Measurements from ENCODE around the gene ANXA7.

The ANXA7 gene

DNA sequence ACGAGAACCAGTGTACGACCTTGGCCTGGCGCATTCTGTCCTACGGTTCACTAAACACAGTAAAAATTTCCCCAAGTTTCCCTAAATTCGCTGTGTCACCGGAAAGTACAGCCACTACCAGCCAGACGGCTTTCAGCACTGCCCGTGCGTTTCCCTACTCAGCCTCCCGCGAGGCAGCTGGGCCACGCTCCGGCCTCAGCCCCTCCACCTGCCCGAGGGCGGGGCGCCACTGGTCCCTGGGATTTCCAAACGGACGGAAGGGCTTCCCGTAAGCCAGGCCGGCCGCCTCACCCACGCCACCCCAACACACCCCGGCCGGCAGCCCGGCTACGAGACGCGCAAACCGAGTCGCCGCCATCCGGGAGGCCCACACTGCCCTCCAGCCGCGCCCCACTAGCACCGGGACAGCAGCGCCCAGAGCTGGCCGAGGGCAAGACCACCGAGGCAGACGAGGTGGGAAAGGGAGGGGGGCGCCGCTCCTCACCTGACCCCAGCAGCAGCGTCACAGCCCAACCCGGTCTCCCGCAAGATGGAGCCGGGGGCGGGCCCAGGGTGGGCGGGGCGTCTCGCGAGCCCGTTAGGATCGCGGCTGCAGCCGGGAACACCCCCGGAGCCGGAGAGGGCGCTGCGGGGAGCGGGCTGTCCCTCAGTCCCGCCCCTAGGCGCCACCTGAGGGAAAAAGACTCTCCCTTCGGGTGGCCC is at the start of gene ANXA7:
Gene ANXA7, minus strand, starts transcription at position 531 of the 702 bp plus-strand sequence. CDS start 13,202 bp downstream, outside the sequence.
- DNase-seq = peak; percentile 60

DNA sequence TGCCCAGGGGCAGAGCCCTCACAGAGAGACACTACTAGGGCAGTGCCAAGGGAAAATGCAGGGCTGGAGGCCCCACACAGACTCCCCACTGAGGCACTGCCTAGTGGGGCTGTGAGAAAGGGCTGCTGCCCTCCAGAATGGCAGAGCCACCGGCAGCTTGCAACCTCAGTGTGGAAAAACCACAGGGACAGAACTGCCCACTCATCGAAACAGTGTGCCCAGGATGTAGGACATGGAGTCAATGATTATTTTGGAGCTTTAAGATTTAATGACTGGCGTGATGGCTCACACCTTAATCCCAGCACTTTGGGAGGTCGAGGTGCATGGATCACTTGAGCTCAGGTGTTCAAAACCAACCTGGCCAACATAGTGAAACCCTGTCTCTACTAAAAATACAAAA is 47.0 kb upstream of the ANXA7 start:
- no peak for DNase-seq

DNA sequence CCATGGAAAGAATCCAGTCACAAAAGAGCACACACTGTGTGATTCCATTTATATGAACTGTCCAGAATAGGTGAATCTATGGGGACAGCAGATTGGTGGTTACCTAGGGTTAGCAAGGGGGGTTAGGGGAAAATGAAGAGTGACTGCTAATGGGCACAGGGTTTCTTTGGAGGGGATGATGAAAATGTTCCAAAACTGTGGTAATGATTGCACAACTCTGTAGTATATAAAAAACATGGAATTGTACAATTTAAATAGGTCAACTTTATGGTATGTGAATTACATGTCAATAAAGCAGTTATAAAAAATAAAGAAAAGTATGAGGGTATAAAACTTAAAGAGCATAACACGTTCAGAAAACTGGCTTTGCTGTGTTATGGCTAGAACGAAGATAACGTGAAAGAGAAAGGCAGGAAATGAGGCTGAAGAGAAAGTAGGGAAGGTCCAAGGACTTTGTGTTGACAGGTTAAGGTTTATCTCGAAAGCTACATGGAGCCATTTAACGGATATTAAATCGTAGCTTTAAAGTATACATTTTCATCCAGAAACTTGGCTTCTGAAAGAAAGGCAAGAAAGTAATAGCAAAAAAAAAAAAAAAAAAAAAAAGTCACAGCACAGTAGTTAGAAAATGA is 45.9 kb upstream of the ANXA7 start:
- no peak for DNase-seq

DNA sequence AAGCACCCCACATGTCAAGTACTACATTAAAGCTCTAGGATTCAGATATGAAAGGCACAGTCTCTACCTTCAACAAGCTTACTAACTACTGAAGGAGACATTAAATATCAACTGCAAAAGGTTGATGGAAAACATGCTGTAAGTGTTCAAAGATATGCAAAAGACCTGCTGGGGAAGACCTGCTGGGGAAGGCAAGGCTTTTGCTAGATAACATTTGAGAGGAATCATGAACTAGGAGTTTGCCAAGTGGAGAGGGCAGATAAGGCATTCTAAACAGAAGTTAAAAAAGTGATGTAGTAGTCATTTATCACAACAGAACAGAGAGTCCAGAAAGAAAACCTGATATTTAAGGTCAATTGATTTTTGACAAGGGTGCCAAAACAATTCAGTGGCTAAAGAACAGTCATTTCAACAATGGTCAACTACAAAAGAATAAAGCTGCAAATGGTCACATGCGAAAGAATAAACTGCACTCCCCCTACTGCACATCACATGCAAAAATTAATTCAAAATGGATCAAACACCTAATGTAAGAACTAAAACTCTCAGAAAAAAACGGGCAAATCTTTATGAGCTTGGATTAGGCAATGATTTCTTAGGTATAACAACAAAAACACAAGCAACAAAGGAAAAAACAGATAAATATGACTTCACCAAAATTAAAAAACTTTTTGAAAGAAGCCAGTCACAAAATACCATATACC is 42.5 kb upstream of the ANXA7 start:
- no peak for DNase-seq

DNA sequence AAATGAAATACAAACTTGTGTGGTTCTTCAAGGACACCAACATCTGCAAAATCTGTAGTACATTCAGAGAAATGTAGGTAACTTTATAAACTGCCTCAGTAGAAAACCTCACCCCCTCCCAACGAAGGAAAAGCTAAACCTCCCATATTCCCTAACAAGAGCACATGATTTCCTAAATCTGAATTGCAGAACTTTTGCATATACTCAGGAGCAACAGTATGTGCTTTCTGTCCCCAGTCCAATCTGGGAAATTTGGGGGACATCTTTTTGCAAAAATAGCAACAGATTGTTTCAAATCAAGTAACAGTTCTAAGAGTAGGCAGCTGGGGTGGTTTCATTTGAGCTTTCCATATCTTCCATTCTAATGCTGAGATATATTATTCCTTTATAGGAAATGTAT is 35.3 kb upstream of the ANXA7 start:
- DNase-seq = no peak

DNA sequence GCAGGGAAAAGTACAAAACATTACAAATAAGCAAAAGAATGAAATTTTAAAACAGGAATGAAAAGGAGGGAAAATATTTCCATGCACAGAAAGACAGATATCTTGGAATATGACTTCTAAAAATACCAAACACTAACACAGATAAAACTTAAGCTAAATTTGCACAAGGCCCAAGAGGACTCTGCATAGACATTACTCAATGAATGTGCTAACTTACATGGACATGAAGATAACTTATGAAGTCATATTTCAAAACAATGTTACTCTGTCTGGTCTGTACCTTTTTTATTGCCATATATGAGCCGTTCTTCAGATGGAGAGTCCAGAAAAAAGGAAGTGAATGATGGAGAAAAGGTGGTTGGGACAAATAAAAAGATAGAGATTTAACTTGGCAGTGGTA is 34.5 kb upstream of the ANXA7 start:
- DNase-seq = no peak

DNA sequence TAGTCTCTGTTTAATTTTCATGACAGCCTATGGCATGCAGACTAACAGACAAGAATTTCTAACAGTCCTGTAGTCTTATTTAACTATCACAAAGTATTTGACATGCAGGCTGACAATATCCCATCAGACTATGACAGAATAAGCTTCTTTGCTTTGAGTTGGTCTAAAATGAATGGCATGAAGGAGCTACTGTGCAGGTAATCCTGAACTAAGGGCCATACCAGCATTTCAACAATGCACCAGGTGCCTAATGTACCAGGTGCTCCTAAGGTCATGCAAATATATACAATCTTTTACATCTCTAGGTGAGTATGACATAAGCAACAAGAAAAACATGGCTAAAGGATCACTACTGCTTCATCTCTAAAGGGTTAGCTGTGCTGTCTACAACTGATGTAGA is 33.1 kb upstream of the ANXA7 start:
- no peak for DNase-seq

DNA sequence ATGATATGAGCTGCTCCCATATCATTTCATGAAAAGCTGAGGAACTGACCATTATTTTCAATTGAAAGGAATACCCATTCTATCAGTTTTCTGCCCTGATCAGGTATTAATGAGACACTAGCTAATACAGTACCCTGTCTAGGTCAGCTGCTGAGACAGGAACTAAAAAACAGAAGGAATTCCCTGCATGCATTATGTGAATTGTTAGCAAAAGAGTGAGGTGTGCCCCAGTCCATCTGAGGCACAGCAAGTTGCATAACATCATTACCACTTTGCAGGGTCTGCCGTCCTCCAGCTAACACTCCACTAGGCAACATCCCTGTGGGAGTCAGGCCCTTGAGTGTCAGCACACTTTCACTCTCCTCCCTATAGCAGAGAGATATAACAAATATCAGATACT is 30.6 kb upstream of the ANXA7 start:
- DNase-seq = no peak

DNA sequence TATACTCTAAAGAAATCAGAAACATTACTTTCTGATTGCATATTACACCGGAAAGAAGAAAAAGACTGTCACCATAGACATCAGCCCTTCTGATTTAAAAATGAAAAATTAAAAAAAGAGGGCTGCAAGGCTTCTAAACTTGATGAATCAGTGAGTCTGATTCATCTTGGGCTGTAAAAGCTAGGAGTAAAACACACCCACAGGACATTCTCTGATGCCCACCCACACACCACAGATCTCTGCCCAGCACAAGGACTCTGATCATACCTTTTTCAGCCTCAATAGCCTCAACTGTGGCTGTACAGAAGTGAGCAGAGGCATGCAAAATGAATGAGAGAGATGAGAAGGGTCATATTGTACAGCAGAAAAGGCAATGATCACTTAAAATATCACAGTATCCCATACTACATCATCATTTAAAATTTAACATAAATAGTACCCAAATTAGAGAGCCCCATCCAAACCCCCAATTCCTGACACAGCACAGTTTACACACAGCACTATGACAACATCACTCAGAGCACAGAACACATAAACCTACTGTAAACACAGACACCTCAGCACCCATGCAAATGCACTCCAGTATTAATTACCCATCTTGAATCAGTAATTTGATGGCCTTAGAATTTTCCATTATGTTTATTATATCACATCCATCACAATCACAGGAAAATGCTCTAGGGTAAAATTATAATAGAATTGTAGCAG is 25.9 kb upstream of the ANXA7 start:
- no peak for DNase-seq

DNA sequence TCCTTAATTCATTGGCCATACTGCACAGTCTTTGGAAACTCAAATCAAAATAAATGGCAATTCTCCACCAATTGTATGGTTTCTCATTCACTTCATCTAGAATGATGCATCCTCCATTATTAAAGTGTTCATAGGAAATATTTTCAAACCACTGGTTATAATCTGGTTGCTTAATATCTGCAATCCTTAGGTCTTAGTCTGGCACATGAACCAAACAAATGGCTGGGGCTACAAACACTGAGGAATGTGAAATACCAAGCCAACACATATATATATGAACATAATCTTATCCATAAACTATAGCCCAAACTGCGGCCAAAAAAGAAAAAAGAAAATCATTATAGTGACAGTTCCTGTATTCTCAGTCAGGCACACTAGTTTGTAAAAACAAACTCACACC is 25.2 kb upstream of the ANXA7 start:
- DNase-seq = no peak

DNA sequence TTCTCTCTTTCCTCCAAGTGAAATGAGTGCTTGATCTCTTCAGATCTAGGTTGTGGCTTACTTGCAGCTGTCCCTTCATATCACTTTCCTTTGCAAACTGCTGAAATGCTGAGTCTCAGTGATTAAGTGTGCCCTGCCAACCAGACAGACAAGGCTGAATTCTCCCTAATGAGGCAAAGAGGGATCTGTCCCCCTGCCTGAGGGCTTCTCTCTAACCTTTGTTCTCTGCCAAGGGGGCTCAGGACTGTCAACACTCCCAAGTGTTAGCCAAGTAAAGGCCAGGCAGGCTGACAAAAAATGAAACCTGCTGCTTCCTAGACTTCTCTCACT is 19.6 kb upstream of the ANXA7 start, which contains the start of gene MSS51:
Gene MSS51, minus strand, starts transcription at position 24 of the 330 bp plus-strand sequence. CDS start 5,277 bp downstream, outside the sequence.
- DNase-seq = no peak

DNA sequence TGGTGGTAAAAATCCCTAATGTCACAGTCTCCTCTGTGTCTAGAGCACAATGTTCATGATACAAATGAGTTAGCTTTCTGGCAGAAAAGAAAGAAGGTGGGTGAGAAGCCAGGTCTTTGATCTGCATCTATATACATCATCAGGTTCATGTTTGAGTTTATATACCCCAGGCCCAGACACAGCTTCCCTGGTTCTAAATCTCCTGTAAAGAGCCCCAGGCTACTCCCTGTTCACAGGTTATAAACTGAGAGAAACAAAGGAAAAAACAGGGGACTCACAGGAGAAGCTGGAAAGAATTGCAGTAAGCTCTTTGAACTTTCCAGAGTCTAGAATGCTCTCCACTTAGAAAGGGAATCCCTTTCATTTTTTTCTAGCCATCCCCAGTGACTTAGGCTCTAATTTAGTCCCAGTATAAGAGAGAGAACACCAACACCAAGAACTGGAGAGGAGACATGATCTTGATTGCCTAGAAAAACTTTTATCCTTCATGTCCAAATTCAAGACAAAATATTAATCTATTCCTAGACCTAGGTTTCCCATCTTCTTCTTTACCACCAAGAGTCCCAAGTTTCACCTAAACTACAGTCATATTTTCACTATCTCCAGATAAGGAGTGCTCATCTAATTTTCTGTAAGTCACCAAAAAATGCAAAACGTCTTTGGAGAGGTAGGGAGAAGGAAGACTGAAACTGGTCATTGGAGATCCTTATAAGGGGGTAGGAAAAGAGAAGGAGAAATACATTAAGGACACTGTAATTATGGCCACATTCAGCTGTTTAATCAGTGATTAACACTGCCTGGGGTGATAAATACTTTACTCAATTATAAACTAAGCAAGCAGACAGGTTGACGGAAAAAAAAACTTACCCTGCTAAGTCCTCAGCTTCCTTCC is 19.0 kb upstream of the ANXA7 start:
- no peak for DNase-seq

DNA sequence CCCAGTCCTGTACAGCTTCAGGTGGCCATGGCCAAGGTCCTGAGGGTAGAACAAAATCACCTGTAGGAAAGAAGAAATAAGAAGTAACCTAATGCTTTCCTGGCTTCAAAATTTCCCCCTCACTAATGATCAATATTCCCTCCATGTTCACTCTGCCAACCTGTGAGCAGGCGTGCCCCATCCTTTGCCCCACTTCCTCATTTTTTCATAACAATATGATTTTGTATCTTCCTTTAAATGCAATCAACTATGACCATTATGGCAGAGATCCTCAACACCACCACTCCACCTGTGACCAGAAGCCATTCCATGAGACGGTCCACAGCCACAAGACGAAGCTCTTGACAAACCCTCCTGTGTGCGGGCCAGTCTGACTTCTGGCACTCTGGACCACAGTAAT is 12.5 kb upstream of the ANXA7 start:
- DNase-seq = no peak

DNA sequence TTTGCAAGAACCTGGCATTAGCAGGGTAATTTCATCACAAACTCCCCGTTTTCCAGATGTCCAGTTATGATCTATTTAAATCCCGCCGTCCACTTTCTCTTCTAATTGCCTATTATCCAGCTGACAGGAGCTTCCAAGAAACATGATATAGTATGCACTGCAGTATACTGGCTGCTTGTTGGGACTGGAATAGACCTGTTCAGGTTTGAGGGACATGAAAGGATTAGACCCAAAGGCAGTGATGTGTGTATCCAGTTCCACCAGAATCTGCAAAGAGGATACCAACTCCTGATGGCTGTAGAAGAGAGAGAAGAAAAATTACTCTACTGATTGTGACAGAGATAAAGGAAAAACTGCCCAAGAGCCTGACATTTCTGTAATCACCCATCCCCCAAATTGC is 10.6 kb upstream of the ANXA7 start:
- no peak for DNase-seq

DNA sequence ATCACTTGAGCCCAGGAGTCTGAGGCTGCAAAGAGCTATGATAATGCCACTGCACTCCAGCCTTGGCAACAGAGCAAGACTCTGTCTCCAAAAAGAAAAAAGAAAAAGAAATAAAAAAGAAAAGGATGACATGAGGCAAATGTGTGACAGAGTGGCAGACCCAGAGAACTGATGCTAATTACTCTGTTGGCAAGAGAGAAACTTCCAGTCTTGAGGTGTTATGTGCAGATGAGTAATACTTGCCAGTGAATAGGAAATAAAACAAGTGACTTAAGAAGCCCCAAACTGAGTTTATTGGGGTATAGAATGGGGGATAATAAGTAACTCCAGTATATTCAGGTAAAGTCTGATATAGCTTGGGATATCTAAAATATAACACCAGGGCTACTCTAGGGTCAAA is 9.5 kb upstream of the ANXA7 start:
- no peak for DNase-seq

DNA sequence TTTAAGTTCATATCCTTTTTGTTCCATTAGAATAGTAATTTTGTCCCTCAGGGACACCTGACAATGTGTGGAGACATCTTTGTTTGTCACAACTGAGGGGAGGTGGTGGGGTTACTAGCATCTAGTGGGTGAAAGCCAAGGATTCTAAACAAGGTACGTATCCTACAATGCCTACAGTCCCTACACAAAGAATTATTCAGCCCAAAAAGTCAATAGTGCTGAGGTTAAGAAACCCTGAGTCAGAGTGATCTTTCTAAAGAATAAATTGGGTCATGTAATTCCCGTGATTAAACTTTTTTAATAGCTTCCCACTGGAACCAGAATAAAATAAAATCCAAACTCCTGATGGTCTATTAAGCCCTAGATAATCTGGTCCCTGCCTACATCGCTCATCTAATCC is 2.7 kb upstream of the ANXA7 start:
- no peak for DNase-seq

DNA sequence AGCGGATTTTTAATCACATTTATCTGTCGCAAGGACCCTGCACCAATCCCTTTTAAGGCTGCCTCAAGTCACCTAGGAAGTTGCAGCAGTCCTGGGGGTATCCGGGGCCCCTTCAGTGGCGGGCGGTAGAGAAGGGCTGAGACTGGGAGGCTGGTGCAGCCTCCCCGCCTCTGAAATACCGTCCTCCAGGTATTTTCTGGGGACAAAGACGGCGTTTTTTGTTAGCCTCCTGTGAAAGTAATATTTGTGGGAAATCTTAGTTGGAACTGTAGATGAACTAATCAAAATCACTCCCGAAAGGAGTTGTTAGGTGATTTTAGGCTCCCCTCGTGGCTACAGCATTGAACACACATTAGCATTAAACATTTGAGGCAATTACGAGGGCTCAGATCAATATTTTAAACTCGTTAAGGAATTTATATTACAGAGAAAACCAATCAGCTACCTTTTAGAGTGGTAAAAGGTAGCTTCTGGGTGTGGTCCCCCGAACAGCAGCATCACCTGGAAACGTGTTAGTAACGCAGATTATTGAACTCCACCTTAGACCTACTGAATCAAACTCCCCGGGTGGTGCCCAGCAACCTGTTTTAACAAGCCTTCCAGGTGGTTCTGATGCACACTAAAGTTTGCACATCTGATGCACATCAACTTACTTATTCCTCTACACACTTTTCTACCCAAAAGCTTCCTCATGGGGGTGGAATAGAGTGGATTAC is 530 bp upstream of the ANXA7 start:
- no peak for DNase-seq

DNA sequence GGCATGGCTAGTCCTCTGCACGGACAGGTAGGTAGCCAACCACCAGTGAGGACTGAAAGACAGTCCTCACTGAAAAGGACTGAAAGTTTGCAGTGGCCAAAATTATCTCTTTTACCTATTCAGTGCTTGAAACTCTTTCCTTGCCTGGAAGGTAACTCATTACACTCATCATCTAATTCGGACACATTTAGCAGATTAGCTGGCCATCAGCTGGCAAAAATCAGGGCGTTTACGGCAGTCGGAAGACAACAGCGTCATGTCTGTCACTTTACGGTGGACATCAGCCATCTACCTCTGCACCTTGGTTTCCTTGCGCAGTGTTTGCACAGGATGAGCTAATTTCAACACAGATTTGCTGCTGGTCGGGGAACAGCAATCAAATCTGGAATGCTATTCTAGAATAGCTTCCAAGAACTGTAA is 740 bp downstream of the ANXA7 start:
- DNase-seq = peak; percentile 38

DNA sequence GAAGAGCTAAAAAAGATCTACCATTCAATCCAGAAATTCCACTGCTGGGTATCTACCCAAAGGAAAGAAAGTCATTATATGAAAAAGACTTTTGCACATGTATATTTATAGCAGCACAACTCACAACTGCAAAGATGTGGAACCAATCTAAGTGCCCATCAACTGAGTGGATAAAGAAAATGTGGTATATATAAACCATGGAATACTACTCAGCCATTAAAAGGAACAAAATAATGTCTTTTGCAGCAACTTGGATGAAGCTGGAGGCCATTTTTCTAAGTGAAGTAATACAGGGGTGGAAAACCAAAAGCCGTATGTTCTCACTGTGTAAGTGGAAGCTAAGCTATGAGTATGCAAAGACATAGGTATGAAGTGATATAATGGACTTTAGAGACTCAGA is 3.0 kb downstream of the ANXA7 start:
- no peak for DNase-seq

DNA sequence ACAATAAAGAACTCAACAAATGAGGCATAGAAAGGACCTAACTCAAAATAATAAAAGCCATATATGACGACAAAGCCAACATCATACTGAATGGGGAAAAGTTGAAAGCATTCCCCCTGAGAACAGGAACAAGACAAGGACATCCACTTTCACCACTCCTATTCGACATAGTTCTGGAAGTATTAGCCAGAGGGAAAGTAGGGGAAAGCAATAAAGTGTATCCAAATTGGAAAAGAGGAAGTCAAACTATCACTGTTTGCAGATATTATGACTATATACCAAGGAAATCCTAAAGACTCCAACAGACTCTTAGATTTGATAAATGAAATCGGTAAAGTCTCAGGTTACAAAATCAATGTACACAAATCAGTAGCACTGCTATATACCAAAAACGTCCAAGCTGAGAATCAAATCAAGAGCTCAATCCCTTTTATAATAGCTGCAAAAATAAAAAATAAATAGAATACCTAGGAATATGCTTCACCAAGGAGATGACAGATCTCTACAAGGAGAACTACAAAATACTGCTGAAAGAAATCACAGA is 4.8 kb downstream of the ANXA7 start:
- DNase-seq = no peak

DNA sequence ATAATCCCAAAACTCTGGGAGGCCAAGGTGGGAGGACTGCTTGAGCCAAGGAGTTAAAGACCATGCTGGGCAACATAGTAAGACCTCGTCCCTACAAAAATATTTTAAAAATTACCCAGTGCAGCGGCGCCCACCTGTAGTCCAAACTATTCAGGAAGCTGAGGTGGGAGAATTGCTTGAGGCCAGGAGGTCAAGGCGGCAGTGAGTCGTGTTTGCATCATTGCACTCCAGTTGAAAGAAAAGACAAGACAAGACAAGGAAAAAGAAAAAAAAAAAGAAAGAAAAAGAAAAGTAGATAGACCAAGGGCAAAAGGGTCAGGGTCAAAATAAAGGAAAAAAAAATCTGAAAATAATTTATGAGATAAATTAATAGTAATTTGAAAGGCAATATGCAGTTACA is 5.8 kb downstream of the ANXA7 start:
- no peak for DNase-seq

DNA sequence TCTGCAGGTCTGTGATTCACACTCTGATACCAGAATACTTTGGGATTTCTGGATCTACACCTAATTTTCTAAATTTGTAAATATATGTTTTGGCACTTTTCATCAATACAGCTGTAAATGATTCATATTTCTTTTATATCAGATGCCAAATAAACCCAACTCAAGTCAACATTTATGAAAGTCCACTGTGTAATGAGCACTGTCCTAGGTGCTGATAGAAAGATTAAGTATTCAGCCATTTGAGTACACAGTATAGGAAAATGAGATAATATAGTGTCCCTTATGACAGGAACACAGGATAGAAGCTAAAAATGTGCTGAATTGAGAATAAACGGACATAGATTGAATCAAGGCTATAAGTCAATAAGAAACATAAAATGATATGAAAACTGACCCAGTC is 6.4 kb downstream of the ANXA7 start:
- DNase-seq = no peak

All from DMS79 treated with DMSO at 0.1 percent for 48 hours (cell line).